Activated CD4-positive, alpha-beta T cell treated with anti-CD3 and anti-CD28 coated beads, Interleukin-2, amount 10 ng/mL, durations not matched to agents 7 days and 5 days (primary cell): ENCODE data around the gene PBX2. TPM values are rescaled to one million over a fixed set of nuclear protein-coding genes. Genes with fewer than 3 reads are reported as not detected.

Experiments
- CTCF ChIA-PET: fragments of 350-600 bp; sonication (Branson Sonifier 250); formaldehyde crosslinking; loops from one replicate; lab custom pipeline; 2021; ENCODE audit warnings: antibody characterized with exemption; lab: Charles Lee
- POLR2A ChIA-PET: fragments of 350-600 bp; sonication (Branson Sonifier 250); formaldehyde crosslinking; loops from one replicate; lab custom pipeline; 2021; ENCODE audit warnings: antibody characterized with exemption; lab: Charles Lee
- DNase-seq: peaks from one replicate; pipeline ENCODE4 v3.0.0-alpha.2; 2020
- H3K27ac Mint-ChIP-seq: one replicate; pipeline ENCODE4 v1.8.0; 2021; ENCODE audit warnings: mild to moderate bottlenecking, moderate library complexity, mixed read lengths
- H3K27me3 Mint-ChIP-seq: one replicate; pipeline ENCODE4 v1.8.0; 2021; ENCODE audit warnings: mixed read lengths
- H3K36me3 Mint-ChIP-seq: one replicate; pipeline ENCODE4 v1.8.0; 2021; ENCODE audit warnings: low read depth, mixed read lengths
- H3K4me1 Mint-ChIP-seq: one replicate; pipeline ENCODE4 v1.8.0; 2021; ENCODE audit warnings: mixed read lengths
- H3K4me3 Mint-ChIP-seq: one replicate; pipeline ENCODE4 v1.8.0; 2021; ENCODE audit warnings: mild to moderate bottlenecking, moderate library complexity, mixed read lengths
- H3K9me3 Mint-ChIP-seq: one replicate; pipeline ENCODE4 v1.8.0; 2021; ENCODE audit warnings: mixed read lengths
- total RNA-seq, 2 experiments: library from RNA; stranded (reverse); gene quantifications; one replicate each; pipeline ENCODE4 v1.2.3, GENCODE V29; 2021

PBX2 gene
- total RNA-seq, 2 experiments from 2014 or later, result 98.2 to 98.4 TPM

DNA sequence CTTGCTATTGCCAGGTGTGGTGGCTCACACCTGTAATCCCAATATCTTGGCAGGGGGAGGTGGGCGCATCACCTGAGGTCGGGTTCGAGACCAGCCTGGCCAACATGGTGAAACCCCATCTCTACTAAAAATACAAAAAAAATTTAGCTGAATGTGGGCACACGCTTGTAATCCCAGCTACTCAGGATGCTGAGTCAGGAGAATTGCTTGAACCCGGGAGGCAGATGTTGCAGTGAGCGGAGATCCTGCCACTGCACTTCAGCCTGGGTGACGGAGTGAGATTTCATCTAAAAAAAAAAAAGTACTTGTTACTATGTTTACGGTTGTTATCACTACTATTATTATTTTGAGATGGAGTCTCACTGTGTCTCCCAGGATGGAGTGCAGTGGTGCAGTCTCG lies 33.1 kb downstream of the PBX2 start:
- ChIA-PET POLR2A (no interaction called here), CTCF (no interaction called here)
- no peak overlapping the region for H3K4me3 Mint-ChIP-seq
- peaks cover 1% of the 10 kb centered on the region for H3K36me3 Mint-ChIP-seq
- no peak overlapping the region for H3K27ac Mint-ChIP-seq
- no peak for DNase-seq
- H3K27me3 Mint-ChIP-seq, result peaks cover 11% of the 10 kb centered on the region
- H3K9me3 Mint-ChIP-seq, result no peaks in the 10 kb centered on the region
- H3K4me1 Mint-ChIP-seq, result peaks cover 30% of the 10 kb centered on the region

DNA sequence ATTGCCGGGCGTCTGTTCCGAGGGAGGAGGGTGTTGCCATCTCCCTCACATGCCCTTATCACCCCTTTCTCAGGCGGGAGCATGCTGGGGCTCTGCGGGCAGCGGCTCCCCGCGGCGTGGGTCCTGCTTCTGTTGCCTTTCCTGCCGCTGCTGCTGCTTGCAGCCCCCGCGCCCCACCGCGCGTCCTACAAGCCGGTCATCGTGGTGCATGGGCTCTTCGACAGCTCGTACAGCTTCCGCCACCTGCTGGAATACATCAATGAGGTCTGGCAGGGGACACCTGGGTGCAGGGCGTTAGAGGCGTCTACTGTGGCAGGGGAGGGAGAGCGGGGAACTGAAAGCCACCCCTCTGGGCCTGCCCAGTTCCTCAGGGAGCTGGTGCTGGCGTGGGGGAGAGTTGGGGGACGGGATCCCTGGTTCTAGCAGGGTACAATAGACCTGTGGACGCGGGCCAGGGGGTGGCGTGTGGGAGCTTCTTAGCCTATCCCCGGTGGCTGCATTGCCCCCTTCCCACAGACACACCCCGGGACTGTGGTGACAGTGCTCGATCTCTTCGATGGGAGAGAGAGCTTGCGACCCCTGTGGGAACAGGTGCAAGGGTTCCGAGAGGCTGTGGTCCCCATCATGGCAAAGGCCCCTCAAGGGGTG lies 35.4 kb downstream of the PBX2 start:
- peaks cover 24% of the 10 kb centered on the region for H3K27me3 Mint-ChIP-seq
- ChIA-PET POLR2A (interaction anchor here (0.6 kb wide), 1 partner anchor 100 kb away, joined by 3 read pairs; no protein-coding TSS in a partner anchor), CTCF (interaction anchor here (0.6 to 1.2 kb wide), 4 partner anchors 10 to 36 kb away, joined by 3 to 5 read pairs (median 4); partner anchors contain the start of gene EGFL8)
- peak overlapping the region; percentile 97 for H3K4me3 Mint-ChIP-seq
- peaks cover 36% of the 10 kb centered on the region for H3K4me1 Mint-ChIP-seq
- no peaks in the 10 kb centered on the region for H3K9me3 Mint-ChIP-seq
- H3K27ac Mint-ChIP-seq, result peak overlapping the region; percentile 90
- peak; percentile 77 for DNase-seq
- peaks cover 1% of the 10 kb centered on the region for H3K36me3 Mint-ChIP-seq

DNA sequence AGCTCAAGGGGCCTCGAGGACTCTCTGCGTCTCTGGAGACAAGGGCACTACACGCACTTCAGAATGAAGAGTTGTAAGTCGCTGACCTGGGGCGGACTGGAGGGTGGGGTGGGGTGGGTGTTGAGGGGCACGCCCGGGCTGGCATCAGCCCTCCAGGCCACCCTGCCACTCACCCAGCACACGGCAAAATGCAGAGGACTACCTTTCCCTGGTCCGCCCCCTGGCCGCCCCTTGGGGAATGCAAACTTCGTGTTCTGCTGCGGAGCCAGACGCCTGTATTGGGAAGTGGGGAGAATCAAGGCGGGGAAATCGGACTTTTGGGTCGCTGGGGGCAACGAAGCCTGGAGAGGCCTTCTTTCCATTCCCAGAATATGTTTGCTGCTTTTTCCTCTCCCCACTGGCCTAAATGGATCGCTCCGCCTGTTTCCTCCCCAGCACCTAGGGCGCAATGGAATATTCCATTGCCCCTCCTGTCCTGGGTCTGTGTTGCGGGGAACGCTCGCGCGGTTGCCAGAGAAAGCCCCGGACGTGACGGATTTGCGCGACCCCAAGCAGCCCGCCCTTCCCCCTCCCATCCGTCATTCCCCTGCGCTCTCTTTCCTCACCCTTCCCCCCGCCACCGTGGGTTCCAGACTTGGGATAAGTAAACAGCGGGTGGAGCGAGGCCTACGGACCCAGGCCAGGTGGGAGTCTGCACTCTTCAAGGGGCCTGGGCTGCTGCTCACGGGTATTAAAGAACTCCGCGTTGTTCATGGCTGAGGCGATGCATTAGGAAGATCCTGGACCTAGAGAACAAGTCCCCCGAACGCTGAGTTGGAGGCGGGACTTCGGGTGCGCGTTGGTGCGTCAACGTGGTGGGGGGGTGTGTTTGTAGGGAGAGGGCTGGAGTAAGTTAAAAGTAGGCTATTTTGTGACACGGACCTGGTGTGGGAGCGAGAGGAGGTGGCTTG lies 36.2 kb downstream of the PBX2 start, which contains the start of gene PPT2:
TSS of gene PPT2 (plus strand) at position 578 of the 950 bp plus-strand sequence. CDS start 454 bp downstream, outside the sequence.
- peaks cover 1% of the 10 kb centered on the region for H3K36me3 Mint-ChIP-seq
- POLR2A ChIA-PET, result no interaction called here
- CTCF ChIA-PET, result interaction anchor here (1.2 kb wide), 2 partner anchors 11 to 35 kb away, joined by 4 to 5 read pairs; partner anchors contain the start of gene EGFL8
- peak; percentile 72 for DNase-seq
- no peaks in the 10 kb centered on the region for H3K9me3 Mint-ChIP-seq
- peaks cover 28% of the 10 kb centered on the region for H3K27me3 Mint-ChIP-seq
- peaks cover 40% of the 10 kb centered on the region for H3K4me1 Mint-ChIP-seq
- peak within 1 kb of the TSS; percentile 90 for H3K27ac Mint-ChIP-seq
- peak within 1 kb of the TSS; percentile 97 for H3K4me3 Mint-ChIP-seq

DNA sequence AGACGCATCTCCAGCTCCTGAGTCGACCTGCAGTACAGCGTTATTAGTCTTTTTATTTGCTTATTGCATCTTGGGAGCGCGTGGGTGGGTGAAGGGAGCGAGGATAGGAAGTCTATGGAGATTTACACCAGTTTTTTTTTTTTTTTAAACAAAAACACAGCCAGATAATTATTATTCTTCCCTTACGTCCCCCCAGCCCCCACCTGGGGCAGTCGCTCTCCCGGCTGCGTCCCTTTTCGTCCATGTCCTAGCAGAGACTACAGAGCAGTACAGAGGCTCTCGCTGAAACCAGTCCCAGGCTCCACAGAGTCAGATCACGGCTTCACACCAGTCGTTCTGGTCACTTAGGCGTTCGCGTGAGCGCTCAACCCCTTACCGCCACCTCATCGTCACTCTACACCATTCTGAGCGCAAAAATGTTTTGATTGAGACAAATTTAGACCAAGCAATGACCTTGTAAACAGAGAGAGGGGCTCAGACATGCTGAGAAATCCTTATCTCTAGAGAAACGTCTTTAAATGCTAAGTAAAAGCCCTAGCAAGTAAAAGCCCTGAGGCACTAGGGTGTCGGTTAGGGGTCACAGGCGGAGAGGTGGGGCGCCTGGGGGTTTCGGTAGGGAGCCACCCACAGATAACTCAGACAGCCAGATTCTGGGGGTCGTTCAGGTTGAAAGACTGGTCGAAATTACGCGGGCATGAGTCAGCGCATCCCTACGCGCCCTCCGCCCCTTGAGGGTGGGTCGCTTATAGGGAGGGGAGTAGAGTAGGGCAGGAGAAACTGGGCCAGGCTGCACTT lies 37.0 kb downstream of the PBX2 start:
- ChIA-PET POLR2A (no interaction called here), CTCF (interaction anchor here (0.5 to 1.2 kb wide), 3 partner anchors 11 to 244 kb away, joined by 3 to 4 read pairs (median 4); partner anchors contain the start of gene EGFL8)
- Mint-ChIP-seq H3K9me3 (peaks cover 2% of the 10 kb centered on the region), H3K36me3 (peaks cover 3% of the 10 kb centered on the region), H3K4me1 (peaks cover 48% of the 10 kb centered on the region), H3K27me3 (peaks cover 37% of the 10 kb centered on the region), H3K27ac (no peak overlapping the region), H3K4me3 (peak overlapping the region; percentile 37)
- no peak for DNase-seq

DNA sequence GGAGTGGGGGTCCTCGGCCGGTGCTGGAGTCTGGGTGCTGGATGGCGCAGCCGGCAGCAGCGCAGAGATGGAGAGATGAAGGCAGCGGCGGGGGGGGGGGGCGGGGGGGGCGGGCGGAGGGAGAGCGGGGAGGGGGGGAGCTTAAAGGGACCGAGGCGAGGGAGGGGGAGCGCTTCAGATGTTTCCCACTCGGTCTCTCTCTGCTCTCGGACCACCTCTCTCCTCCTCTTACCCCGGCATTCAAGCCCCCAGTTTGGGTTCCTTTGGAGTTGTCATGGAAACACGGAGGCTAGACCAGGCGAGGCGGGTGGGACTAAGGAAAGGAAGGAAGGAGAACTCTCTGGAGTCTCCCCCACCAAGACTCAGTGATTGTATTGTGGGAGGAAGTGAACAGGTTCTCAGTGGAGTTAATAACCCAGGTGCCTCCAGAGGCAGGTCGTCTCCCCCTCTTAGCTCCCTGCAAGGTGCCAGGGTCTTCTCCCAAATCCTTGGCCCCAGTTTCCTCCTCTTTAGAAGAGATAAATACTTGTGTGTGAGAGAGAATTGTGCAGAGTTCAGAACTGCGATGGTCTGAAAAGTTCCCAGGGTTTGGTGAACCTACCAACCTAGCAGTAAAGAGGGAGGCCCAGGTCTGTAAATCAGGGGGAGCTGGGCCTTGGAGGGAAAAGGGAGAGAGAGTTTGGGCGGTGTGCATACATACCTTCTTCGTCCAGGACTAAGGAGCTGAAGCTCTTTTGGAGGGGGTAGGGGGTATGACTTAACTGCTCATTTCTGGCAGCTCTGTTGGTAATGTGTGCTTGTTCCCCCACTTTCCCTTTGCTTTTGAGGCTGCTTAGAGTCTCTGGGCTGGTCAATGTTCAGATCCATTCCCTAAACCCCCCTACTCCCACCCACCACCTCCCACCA lies 37.9 kb downstream of the PBX2 start, which contains the start of gene PRRT1:
TSS of gene PRRT1 (minus strand) at position 77 of the 906 bp plus-strand sequence. CDS start 112 bp downstream, outside the sequence.
- POLR2A ChIA-PET, result no interaction called here
- Mint-ChIP-seq H3K9me3 (peaks cover 3% of the 10 kb centered on the region), H3K4me3 (no peak within 1 kb of the TSS), H3K36me3 (peaks cover 3% of the 10 kb centered on the region), H3K27me3 (peaks cover 44% of the 10 kb centered on the region), H3K27ac (no peak within 1 kb of the TSS), H3K4me1 (peaks cover 51% of the 10 kb centered on the region)
- CTCF ChIA-PET, result interaction anchor here (0.5 to 1.2 kb wide), 5 partner anchors 12 to 243 kb away, joined by 3 to 4 read pairs (median 3); partner anchors contain the start of gene EGFL8
- no peak for DNase-seq

DNA sequence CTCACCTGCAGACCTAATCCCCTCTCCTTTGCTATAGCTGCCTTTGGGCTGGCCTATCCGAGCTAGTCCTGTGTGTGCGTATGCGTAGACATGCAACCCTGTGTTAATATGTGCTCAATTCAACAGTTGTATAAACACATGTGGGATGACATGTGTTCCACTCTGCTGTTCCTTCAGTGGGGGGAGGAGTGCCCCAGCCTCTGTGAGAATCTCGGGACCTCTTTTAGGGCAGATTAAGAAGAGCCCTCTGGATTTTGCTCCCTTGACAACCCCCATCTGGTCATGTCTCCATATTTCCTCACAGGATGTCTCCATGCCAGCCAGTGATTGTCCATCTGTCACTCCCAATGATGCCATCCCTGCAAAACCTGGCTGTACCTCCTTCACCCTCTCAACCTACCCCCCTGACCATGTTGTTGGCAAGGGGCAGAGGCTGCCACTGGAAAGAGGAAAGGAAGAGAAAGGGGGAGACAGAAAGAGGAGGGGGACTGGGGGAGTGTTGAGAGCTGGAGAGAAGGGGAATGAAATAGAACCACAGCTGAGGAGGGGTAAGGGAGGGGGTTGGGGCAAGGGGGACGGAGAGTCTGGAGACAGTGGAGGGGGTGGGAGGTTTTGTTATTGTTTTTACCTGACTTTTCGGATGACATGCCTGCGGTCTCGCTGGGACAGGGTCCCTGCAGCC lies 38.7 kb downstream of the PBX2 start:
- POLR2A ChIA-PET, result no interaction called here
- no peak for DNase-seq
- Mint-ChIP-seq H3K27ac (no peak overlapping the region), H3K4me1 (peaks cover 51% of the 10 kb centered on the region), H3K4me3 (no peak overlapping the region), H3K36me3 (peaks cover 3% of the 10 kb centered on the region), H3K27me3 (peaks cover 51% of the 10 kb centered on the region), H3K9me3 (peaks cover 3% of the 10 kb centered on the region)
- CTCF ChIA-PET, result interaction anchor here (1.2 kb wide), 2 partner anchors 13 to 15 kb away, joined by 3 to 4 read pairs; partner anchors contain the start of gene EGFL8

DNA sequence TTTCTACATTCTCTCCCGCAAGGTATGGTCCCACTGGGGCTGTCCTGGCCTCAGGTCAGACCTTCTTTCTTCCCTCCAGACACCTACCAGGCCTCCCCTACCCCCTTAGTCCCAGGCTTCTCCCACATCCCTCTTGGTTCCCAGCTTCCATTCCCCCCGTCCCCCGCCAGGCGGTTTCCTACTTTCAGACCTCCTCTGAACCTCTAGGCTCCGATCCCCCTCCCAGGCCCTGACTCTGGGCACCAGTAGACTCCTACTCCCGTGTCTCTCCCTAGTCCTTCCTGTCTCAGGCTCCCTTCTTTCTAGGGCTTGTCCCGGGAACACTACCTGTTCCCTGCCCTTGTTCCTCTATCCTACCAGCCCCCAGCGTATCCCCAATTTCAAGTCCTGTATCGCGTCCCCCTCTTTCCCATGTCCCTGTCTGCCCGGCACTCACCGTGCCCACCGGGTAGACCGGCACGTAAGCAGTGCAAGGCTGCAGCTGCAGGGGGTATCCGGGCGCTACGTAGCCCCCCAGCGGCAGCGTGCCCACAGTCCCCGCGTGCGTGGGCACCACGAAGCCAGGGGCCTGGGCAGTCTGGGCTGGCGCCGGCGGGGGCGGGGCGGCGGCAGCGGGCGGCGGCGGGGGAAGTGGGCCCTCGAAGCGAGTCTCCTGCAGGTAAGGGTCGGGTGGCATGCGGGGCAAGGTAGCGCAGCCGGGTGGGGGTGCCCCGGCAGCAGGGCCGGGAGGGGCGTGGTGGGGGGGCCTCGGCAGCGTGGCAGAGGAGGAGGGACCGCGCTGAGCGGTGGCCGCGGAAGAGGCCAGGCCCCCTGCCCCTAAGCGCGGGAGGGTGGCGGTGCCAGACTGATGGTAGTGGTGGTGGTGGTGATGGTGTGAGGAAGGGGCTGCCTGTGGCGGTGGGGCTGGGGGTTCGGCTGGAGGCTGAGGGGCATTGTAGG lies 39.8 kb downstream of the PBX2 start:
- Mint-ChIP-seq H3K27me3 (peaks cover 59% of the 10 kb centered on the region), H3K9me3 (peaks cover 3% of the 10 kb centered on the region), H3K36me3 (peaks cover 2% of the 10 kb centered on the region), H3K27ac (no peak overlapping the region), H3K4me1 (peaks cover 44% of the 10 kb centered on the region), H3K4me3 (no peak overlapping the region)
- ChIA-PET POLR2A (no interaction called here), CTCF (interaction anchor here (1.2 kb wide), 1 partner anchor 20 kb away, joined by 5 read pairs; the partner anchor contains the start of gene FKBPL)
- DNase-seq, result no peak

DNA sequence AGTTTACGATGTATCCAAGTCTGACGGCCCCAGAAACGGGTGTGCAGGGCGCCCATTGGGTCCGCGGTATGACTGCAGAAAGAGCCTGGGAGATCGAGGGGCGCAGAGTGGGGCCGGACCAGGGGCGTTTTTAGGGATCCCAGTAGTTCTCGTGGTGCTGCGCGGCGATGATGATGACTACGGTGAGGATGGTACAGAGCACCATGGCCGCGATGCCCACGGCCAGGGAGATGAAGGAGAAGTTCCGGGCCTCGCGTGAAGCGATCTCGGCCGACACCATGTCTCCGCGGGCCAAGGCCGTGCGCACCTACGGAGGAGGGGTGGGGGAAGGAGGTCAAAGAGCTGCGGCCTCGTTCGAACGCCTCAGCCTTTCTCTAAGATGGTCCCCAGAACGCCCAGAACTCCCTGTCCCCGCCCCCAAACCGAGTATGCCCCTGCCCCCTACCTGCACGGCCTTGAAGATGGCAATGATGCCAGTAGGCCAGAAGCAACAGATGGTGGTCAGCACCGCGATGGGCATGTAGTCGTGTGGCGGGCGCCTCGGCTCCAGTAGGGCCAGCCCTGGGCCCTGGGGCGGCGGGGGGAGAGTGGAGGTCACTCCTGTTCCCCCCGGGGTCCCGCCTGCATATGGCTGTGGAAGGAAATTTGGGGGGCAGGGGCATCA lies 40.8 kb downstream of the PBX2 start:
- ChIA-PET CTCF (interaction anchor here (0.9 to 1.5 kb wide), 3 partner anchors 19 to 28 kb away, joined by 3 to 7 read pairs (median 5); partner anchors contain the start of genes ATF6B and FKBPL), POLR2A (interaction anchor here (0.5 kb wide), 1 partner anchor 596 kb away, joined by 3 read pairs; no protein-coding TSS in a partner anchor)
- Mint-ChIP-seq H3K36me3 (peaks cover 2% of the 10 kb centered on the region), H3K27ac (peak overlapping the region; percentile 54), H3K27me3 (peaks cover 59% of the 10 kb centered on the region), H3K4me3 (peak overlapping the region; percentile 65), H3K4me1 (peaks cover 36% of the 10 kb centered on the region), H3K9me3 (peaks cover 3% of the 10 kb centered on the region)
- no peak for DNase-seq

DNA sequence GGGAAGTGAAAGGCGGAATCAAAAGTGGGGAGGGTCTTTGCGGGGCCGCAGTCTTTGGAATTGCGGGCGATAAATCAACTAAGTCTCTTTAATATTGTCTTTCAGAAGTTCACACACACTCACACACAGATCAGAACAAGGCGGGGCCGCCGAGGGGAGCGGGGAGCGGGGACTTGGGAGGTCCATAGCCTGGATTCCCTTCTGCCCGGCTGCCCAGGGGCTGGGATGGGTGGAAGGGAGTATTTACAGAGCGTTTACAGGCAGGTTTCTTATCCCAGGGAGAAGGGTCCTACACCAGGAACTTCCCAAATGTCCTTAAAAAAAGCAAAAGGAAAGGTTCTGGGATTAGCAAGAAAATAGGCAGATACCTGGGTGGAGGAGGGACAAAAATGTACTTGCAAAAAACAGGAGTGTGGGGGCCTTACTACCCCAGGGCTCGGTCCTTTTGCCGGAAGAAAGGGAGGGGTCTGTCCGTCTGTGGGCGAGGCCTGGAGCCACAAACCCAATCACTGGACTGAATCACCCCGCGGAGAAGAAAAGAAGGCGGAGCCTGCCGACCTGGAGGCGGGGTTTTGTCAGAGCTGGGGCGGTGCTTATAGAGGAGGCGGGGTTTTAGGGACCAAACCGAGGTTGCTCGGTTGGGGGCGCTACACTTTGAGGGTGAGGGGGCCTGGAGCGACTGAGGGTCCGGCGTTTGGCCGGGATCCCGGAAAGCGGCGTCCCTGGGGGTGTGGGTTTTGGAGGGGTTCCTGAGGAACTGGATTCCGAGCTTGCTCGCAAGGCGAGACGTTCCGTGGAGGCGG lies 41.5 kb downstream of the PBX2 start:
- H3K27ac Mint-ChIP-seq, result peak overlapping the region; percentile 54
- POLR2A ChIA-PET, result interaction anchor here (0.5 kb wide), 1 partner anchor 595 kb away, joined by 3 read pairs; no protein-coding TSS in a partner anchor
- H3K27me3 Mint-ChIP-seq, result peaks cover 58% of the 10 kb centered on the region
- peak overlapping the region; percentile 65 for H3K4me3 Mint-ChIP-seq
- peaks cover 2% of the 10 kb centered on the region for H3K36me3 Mint-ChIP-seq
- DNase-seq, result peak; percentile 63
- CTCF ChIA-PET, result interaction anchor here (0.6 to 1.5 kb wide), 5 partner anchors 11 to 47 kb away, joined by 3 to 7 read pairs (median 4); partner anchors contain the start of genes ATF6B and FKBPL
- H3K9me3 Mint-ChIP-seq, result peaks cover 3% of the 10 kb centered on the region
- H3K4me1 Mint-ChIP-seq, result peaks cover 30% of the 10 kb centered on the region
